ENCODE measurements around the gene RAD9A.

DNA sequence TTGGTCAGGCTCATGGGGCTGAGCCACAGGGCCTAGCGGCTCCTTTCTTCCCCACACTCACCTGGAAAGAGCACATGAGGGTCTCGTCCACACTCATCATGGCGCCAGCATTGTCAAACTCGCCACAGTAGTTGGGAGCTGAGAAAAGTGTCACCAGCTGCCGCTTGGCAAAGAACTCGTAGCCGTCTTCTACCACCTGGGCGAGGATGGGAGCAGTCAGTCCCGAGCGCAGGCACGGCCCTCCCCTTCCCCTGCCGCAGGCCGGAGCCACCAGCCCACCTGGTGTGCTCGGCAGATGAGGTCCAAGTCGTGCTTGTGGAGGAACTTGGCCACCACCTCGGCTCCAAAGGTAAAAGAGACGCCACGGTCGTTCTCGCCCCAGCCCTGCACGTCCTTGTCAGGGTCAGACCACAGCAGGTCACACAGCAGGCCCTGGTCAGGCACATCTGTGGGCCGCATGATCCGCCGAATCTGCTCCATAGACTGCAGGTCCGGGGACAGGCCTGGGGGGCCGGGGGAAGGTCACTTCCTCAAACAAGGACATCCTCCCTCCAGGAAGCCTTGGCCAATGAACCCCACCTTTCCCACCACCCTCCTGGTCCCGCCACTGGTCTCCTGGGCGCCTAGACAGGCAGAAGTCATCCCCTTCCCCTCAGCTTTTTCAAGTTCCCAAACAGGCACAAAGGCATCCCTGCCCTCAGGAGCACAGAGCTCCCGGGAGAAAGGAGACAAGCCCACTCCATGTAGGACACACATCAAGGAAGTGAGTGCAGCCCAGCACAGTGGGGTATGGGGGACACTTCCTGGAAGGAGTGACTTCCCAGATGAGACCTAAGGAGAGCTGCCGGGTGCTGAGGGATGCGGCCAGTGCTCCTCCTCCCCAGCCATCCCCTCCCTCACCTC, 7.1 kb downstream of the RAD9A start:
- TF ChIP-seq CTCF (IDR thresholded peaks at IDR 0.05) (no peak), POLR2AphosphoS5 (IDR thresholded peaks at IDR 0.05) (no peak)

All from breast epithelium (tissue), 3 donors.